NCI-H82 treated with DMSO at 0.1 percent for 48 hours (cell line): Measurements from ENCODE around the gene NDFIP2.

ENCODE experiments used
- DNase-seq: peaks from one replicate; lab custom pipeline; 2025; ENCODE audit not compliant: unreplicated experiment; lab: John Stamatoyannopoulos, UW

Gene NDFIP2

DNA sequence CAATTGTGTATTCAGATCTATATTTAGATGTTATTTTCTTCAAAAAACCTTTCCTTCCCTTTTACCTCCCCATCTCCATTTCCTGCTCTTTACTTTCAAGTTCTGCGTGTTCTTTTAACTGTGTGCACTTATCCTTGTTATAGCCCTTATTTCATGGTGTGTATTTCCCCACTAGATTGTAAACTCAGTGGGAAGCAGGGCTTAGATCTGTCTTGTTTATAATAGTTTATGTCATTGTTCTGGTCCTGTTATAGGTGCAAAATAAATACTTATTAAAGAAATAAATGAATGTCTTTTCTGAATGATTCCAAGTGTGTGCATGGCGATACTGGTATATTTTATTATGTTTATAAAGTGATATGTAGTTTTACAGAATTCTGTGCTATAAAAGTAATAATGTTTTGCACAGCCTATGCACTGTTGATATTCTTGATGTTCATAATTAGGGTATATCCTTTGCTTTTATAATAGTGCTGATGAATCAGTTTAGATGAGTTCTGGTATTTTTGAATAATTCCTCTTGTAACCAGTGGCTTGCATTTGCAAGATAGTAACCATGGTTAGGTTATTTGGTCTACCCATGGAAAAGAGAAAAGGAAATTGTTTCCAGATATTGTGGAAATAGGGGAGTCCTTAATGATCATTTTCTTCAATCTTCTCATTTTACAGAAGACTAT is 12.1 kb downstream of the NDFIP2 start:
- no peak for DNase-seq

DNA sequence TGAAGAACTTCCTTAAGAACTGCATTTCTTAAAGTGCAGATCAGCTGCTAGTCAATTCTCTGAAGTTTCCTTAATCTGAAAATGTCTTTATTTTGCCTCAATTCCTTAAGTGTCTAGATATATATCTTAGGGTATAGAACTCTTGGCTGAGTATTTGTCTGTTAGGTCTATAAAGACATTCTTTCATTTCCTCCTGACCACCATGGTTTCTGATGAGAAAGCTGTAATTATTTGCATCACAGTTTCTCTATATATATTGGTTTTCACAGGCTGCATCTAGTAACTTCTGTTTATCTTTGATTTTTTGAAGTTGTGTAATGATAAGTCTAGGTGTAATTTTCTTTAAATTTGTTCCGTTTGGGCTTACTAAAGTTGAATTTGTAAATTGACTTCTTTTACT is 15.2 kb downstream of the NDFIP2 start:
- DNase-seq: no peak

DNA sequence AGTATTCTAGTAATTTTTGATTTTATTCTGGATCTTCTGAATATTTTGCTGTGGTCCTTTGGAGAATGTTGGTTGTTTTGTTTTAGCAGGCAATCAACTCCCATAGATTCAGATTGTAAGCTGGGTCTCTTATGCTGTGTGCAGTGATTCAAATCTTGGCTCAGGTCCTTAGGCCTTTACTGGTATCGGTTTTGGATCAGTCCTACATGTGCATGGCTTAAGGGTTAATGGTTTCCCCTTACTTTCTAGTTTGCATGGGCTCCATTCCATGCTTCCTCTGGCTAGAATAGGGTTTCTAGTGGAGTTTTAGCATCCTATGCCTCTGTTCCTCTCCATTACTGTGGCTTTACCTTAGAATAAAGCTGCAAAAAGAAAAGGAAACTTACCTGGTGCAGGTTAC is 16.1 kb downstream of the NDFIP2 start:
- no peak for DNase-seq

DNA sequence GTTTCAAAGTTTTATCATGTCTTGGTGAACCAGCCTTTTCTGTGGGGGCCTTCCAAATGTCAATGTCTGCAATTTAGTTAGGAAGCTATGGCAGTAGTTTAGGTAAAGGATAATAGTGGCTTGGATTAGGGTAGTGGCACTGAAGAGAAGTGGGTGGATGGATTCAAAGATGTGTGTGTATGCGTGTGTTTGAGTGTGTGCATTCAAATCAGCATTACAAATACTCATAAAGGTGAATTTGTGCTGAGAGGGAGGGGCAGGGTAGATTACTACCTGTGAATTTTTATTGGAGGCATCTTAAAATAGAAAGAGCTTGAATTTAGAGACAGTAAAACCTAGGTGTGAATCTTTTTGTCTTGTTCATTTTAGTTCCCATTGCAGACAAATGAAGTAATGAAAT is 16.9 kb downstream of the NDFIP2 start:
- DNase-seq: no peak

GRCh38 chr13:79500829-79501228 is 19.9 kb downstream of the NDFIP2 start:
- DNase-seq: no peak

- DNase-seq: no peak
Observed at GRCh38 chr13:79501538-79502232, 20.7 kb downstream of the NDFIP2 start.

GRCh38 chr13:79502859-79503468 is 22.0 kb downstream of the NDFIP2 start:
- DNase-seq: peak; percentile 76

DNA sequence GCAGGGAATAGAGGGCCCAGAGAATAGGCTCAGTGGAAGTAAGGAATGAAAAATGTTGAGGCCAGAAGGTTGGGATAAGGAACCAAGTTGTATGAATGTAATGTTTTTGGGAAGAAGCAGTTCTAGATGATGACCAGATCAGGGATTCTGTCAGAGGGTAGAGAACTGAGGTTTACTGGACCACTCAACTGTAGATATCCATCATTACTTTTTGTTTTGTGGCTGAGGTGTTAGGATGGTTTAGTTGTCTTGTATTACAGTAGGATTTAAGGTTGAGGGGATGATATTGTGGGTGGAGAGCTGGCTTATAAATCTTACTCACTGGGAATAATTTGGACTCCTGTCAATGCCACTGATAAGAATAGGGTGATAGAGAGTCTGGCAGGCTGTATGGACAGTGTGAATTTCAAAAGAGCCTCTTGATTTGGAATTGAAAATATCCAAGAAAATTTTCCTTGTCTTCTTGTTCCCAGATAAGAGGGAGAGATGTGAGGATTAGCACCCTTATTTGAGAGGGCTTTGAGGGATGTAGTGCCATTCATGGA is 22.6 kb downstream of the NDFIP2 start:
- no peak for DNase-seq

- DNase-seq: no peak
Observed at GRCh38 chr13:79508224-79508961, 27.4 kb downstream of the NDFIP2 start.

- no peak for DNase-seq
Observed at GRCh38 chr13:79511611-79512010, 30.7 kb downstream of the NDFIP2 start.

DNA sequence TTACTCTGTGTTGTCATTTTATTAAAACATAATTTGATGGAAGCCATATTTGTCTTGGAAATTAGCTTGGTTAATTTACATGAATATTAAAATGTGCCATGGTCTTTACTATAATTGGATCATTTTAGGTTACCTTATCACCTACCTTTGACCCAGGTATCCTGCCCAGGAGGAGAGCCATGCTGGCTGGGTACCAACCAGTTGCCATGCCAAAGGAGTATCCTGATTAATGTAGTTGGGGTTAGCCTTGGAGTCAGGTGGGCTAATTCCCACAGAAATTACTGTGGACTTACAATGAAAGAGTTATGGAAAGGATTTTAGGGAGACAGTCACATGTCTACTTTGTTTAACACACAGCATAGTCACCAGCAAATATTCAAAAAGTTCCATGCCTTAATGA is 32.0 kb downstream of the NDFIP2 start:
- no peak for DNase-seq

GRCh38 chr13:79516595-79516994 is 35.6 kb downstream of the NDFIP2 start:
- DNase-seq: no peak

DNA sequence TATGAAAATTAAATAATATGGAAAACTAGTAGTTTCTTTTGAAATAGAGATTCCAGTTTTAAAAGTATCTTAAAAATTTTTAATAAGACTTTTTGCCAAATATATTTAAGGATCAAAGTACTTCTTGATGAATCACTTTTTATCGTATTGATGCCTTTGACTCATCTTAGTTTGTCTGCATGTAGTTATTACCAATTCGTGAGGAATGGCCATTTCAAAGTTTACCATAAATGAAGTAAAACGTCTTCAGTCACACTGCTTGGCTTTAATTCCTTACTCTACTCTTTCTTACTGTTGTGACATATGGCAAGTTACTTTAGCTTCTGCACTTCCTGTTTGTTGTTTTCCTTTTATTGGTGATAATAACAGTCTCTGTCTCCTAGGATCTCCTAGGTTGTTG is 38.3 kb downstream of the NDFIP2 start:
- DNase-seq: no peak

DNA sequence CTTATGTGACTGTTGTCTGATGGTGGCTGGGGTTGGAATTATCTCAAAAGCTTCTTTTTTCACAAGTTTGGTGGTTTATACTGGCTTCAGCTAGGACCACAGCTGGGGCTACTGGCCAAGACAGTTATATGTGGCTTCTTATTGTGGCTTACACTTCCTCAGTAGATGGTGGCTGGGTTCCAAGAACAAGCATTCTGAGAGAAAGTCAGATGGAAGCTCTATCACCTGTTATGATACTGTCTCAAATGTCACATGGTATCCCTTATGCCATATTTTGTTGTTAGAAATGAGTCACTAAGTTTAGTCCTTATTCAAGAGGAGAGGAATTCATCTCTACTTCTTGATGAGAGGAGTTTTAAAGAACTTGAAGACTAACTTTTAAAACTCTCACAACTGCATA is 41.6 kb downstream of the NDFIP2 start:
- DNase-seq: no peak

- DNase-seq: no peak
Observed at GRCh38 chr13:79525064-79525857, 44.3 kb downstream of the NDFIP2 start.

GRCh38 chr13:79527698-79528097 is 46.7 kb downstream of the NDFIP2 start:
- DNase-seq: no peak

- DNase-seq: no peak
Observed at GRCh38 chr13:79528356-79528755, 47.4 kb downstream of the NDFIP2 start.

- DNase-seq: peak; percentile 47
Observed at GRCh38 chr13:79528759-79529191, 47.8 kb downstream of the NDFIP2 start.

DNA sequence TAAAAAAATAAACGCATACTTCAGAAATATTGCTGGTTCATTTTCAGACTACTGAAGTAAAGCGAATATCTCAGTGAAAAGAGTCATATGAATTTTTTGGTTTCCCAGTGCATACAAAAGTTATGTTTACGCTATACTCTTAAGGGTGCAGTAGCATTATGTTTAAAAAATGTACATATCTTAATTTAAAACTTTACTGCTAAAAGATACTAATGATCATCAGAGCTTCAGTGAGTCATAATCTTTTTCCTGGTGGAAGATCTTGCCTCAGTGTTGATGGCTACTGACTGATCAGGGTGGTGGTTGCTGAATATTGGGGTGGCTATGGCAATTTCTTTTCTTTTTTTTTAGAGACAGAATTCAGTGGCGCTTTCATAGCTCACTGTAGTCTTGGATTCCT is 48.9 kb downstream of the NDFIP2 start:
- no peak for DNase-seq

DNA sequence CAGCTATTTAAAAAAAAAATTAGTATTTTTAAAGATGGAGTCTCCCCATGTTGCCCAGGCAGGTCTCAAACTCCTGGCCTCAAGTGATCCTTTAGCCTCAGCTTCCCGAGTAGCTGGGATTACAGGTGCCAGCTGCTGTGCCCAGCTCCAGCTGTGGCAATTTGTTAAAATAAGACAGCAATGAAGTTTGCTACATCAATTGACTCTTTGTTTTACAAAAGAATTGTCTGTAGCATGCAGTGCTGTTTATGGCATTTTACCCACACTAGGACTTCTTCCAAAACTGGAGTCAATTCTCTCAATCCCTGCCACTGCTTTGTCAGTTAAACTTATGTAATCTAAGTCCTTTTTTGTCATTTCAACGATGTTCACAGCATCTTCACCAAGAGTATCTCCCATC is 49.3 kb downstream of the NDFIP2 start:
- DNase-seq: no peak
